MM.1S (cell line): ENCODE results near the gene GJB6.
A peak's percentile ranks its signal among the peaks of the same experiment; 100 is the strongest.

Source experiments
- DNase-seq: peaks from one replicate; pipeline ENCODE4 v3.0.0-alpha.2; 2015
- H2AFZ ChIP-seq: fragments of 300-600 bp; sonication (generic); 2 replicates; pipeline ENCODE4 v1.6.0; 2016; ENCODE audit warnings: antibody characterized with exemption, low read length
- H3F3A ChIP-seq: fragments of 300-600 bp; sonication (generic); 2 replicates; pipeline ENCODE4 v1.6.1; 2016; ENCODE audit warnings: mild to moderate bottlenecking, antibody characterized with exemption, low read length, moderate library complexity, mixed read lengths; ENCODE audit not compliant: insufficient read depth
- H3K27ac ChIP-seq: fragments of 300-600 bp; sonication (generic); 2 replicates; pipeline ENCODE4 v1.5.1; 2016; ENCODE audit warnings: mild to moderate bottlenecking, low read length
- H3K27me3 ChIP-seq: fragments of 300-600 bp; sonication (generic); replicated peaks from 2 replicates; pipeline ENCODE4 v1.6.0; 2016; ENCODE audit warnings: low read length; ENCODE audit not compliant: insufficient read depth
- H3K36me3 ChIP-seq: fragments of 300-600 bp; sonication (generic); replicated peaks from 2 replicates; pipeline ENCODE4 v1.6.1; 2016; ENCODE audit warnings: mild to moderate bottlenecking, low read length, mixed read lengths; ENCODE audit not compliant: insufficient read depth
- H3K4me1 ChIP-seq: fragments of 300-600 bp; sonication (generic); 2 replicates; pipeline ENCODE4 v1.6.1; 2016; ENCODE audit warnings: low read length, mixed read lengths
- H3K4me2 ChIP-seq: fragments of 300-600 bp; sonication (generic); 2 replicates; pipeline ENCODE4 v1.6.0; 2016; ENCODE audit warnings: low read depth, low read length
- H3K4me3 ChIP-seq: fragments of 300-600 bp; sonication (generic); 2 replicates; pipeline ENCODE4 v1.5.1; 2016; ENCODE audit warnings: low read length, mixed read lengths
- H3K79me2 ChIP-seq: fragments of 300-600 bp; sonication (generic); 2 replicates; pipeline ENCODE4 v1.6.1; 2016; ENCODE audit warnings: mixed run types, low read length, mixed read lengths
- H3K9ac ChIP-seq: fragments of 300-600 bp; sonication (generic); 2 replicates; pipeline ENCODE4 v1.6.1; 2016; ENCODE audit warnings: low read length, mixed read lengths
- H3K9me2 ChIP-seq: fragments of 300-600 bp; sonication (generic); replicated peaks from 2 replicates; pipeline ENCODE4 v1.6.1; 2016; ENCODE audit warnings: mild to moderate bottlenecking, low read length, mixed read lengths; ENCODE audit not compliant: insufficient read depth
- H3K9me3 ChIP-seq: fragments of 300-600 bp; sonication (generic); replicated peaks from 2 replicates; pipeline ENCODE4 v1.6.1; 2016; ENCODE audit warnings: mild to moderate bottlenecking, low read length, mixed read lengths; ENCODE audit not compliant: insufficient read depth
- H4K20me1 ChIP-seq: fragments of 300-600 bp; sonication (generic); 2 replicates; pipeline ENCODE4 v1.6.1; 2016; ENCODE audit warnings: mild to moderate bottlenecking, low read length, moderate library complexity, mixed read lengths; ENCODE audit not compliant: insufficient read depth
- EZH2 ChIP-seq: fragments of 300-600 bp; sonication (generic); optimal IDR thresholded peaks from 2 replicates; pipeline ENCODE3; 2017; ENCODE audit warnings: low read depth, mild to moderate bottlenecking, antibody characterized with exemption, low read length, mixed read lengths
- EZH2phosphoT487 ChIP-seq: fragments of 300-600 bp; sonication (generic); IDR thresholded peaks from 2 replicates; pipeline ENCODE4 v1.6.1; 2018; ENCODE audit warnings: antibody characterized with exemption, low read length
- TF ChIP-seq, protein P1 (sequence below): fragments of 300-600 bp; sonication (generic); IDR thresholded peaks from 2 replicates; pipeline ENCODE4 v1.5.1; 2016; ENCODE audit warnings: antibody characterized with exemption, low read length, mixed read lengths

The GJB6 gene

GRCh38 chr13:20221772-20222171, 10.3 kb downstream of the GJB6 start:
- Histone ChIP-seq H3F3A (0 out of 2 replicates have a peak, but pooled peaks cover 11% of the 10 kb centered on the region), H4K20me1 (no peaks in the 10 kb centered on the region), H2AFZ (no peak overlapping the region), H3K36me3 (no peaks in the 10 kb centered on the region), H3K9ac (no peak overlapping the region), H3K9me2 (no peaks in the 10 kb centered on the region), H3K27ac (no peak overlapping the region), H3K4me3 (no peak overlapping the region), H3K79me2 (no peaks in the 10 kb centered on the region), H3K4me2 (no peak overlapping the region), H3K9me3 (no peaks in the 10 kb centered on the region), H3K27me3 (no peaks in the 10 kb centered on the region), H3K4me1 (peaks cover 13% of the 10 kb centered on the region)
- no peak for TF ChIP-seq EZH2phosphoT487
- no peak for DNase-seq

DNA sequence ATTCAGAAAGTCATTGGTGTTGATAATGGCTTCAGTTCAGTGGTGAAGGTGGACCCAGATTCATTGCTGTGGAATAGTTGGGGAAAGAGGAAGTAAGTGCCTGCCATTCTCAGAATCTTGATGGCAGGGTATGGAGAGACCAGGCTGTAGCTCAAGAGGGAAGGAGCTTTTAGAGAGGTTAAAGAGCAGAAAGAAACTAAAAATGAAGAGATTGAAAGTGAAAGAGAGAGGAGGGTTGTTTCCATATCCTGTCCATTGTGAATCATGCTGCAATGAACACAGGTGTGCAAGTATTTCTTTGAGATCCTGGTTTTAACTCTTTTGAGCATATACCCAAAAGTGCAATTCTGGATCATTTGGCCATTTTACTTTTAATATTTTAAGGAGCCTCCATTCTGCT, 12.5 kb downstream of the GJB6 start:
- Histone ChIP-seq H3K9me3 (no peaks in the 10 kb centered on the region), H3K27me3 (no peaks in the 10 kb centered on the region), H2AFZ (peak overlapping the region; percentile 69; the same call in 1 of the 2 replicates), H3F3A (0 out of 2 replicates have a peak, but pooled peaks cover 11% of the 10 kb centered on the region), H4K20me1 (no peaks in the 10 kb centered on the region), H3K9ac (no peak overlapping the region; the same call in 1 of the 2 replicates), H3K4me2 (peak overlapping the region; percentile 54), H3K36me3 (no peaks in the 10 kb centered on the region), H3K9me2 (no peaks in the 10 kb centered on the region), H3K4me1 (peaks cover 13% of the 10 kb centered on the region), H3K27ac (peak overlapping the region; percentile 76), H3K79me2 (no peaks in the 10 kb centered on the region), H3K4me3 (0 out of 2 replicates have a peak overlapping the region, but pooled peaks have one; percentile 29)
- DNase-seq = peak; percentile 60
- no peak for TF ChIP-seq EZH2phosphoT487
- TF ChIP-seq, protein P1, sequence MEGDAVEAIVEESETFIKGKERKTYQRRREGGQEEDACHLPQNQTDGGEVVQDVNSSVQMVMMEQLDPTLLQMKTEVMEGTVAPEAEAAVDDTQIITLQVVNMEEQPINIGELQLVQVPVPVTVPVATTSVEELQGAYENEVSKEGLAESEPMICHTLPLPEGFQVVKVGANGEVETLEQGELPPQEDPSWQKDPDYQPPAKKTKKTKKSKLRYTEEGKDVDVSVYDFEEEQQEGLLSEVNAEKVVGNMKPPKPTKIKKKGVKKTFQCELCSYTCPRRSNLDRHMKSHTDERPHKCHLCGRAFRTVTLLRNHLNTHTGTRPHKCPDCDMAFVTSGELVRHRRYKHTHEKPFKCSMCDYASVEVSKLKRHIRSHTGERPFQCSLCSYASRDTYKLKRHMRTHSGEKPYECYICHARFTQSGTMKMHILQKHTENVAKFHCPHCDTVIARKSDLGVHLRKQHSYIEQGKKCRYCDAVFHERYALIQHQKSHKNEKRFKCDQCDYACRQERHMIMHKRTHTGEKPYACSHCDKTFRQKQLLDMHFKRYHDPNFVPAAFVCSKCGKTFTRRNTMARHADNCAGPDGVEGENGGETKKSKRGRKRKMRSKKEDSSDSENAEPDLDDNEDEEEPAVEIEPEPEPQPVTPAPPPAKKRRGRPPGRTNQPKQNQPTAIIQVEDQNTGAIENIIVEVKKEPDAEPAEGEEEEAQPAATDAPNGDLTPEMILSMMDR = no peak

DNA sequence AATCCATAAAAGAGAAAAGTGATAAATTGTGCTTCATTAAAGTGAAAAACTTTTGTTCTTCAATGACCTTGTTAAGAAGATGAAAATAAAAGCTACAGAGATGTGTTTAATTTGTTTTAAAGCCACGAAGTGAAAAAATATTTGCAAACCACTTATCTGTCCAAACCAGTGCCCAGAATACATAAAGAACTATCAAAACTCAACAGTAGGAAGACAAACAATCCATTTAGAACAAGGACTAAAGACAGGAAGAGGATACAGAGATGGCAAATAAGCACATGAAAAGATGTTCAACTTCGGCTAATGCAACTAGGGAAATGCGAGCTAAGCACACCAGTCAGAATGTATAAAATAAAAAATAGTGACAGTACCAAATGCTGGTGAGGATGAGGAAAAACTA, 15.0 kb downstream of the GJB6 start:
- Histone ChIP-seq H3K27ac (no peak overlapping the region), H3K4me2 (no peak overlapping the region), H3K4me3 (no peak overlapping the region), H3K4me1 (peaks cover 13% of the 10 kb centered on the region), H3K36me3 (no peaks in the 10 kb centered on the region), H2AFZ (no peak overlapping the region), H3K27me3 (no peaks in the 10 kb centered on the region), H3K9me3 (no peaks in the 10 kb centered on the region), H4K20me1 (no peaks in the 10 kb centered on the region), H3K79me2 (no peaks in the 10 kb centered on the region), H3F3A (0 out of 2 replicates have a peak, but pooled peaks cover 11% of the 10 kb centered on the region), H3K9ac (no peak overlapping the region), H3K9me2 (no peaks in the 10 kb centered on the region)
- TF ChIP-seq, protein P1 = no peak
- TF ChIP-seq EZH2phosphoT487 (no peak), EZH2 (no peak)
- DNase-seq = no peak

DNA sequence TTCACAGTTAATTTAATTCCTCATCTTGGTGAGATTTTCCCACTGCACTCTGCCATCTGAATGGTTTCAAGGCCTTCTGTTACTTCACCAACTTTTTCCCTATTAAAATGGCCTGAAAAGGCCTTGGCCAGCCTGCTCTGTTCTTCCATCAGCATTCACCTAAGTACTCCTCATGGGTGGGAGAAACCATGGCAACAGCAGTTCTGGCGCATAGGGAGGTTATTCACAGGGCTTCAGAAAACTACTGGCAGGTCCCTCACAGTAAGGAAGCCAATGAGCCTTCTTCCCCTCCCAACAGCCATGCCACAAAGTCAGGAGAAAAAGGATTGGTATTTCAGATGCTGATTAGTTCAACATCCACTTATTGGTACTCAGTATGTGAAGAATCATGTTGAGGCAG, 22.2 kb downstream of the GJB6 start:
- Histone ChIP-seq H3K27ac (no peak overlapping the region), H3K9ac (no peak overlapping the region), H3K4me3 (no peak overlapping the region), H3K4me1 (no peaks in the 10 kb centered on the region), H3K36me3 (no peaks in the 10 kb centered on the region), H4K20me1 (no peaks in the 10 kb centered on the region), H3F3A (no peaks in the 10 kb centered on the region), H3K79me2 (no peaks in the 10 kb centered on the region), H3K27me3 (no peaks in the 10 kb centered on the region), H2AFZ (no peak overlapping the region), H3K4me2 (no peak overlapping the region), H3K9me2 (no peaks in the 10 kb centered on the region), H3K9me3 (no peaks in the 10 kb centered on the region)
- DNase-seq = no peak
- TF ChIP-seq EZH2phosphoT487 (no peak), EZH2 (no peak)
- TF ChIP-seq, protein P1 = no peak
